Caco-2 (cell line): Measurements from ENCODE around the gene CDADC1. TPM values are rescaled to one million over a fixed set of nuclear protein-coding genes. Genes with fewer than 3 reads are reported as not detected.

Experiments used
- BruUV-seq: library from RNA; stranded (reverse); fragments of 400-500 nt; replicated peaks from 2 replicates; lab custom pipeline; 2021; lab: Mats Ljungman, UMichigan
- CTCF ChIA-PET: fragments of 300-600 bp; sonication (Branson Sonifier 250); formaldehyde crosslinking; loops from one replicate; lab custom pipeline; 2022; ENCODE audit warnings: antibody characterized with exemption; lab: Charles Lee
- POLR2A ChIA-PET: fragments of 300-600 bp; sonication (Branson Sonifier 250); formaldehyde crosslinking; loops from one replicate; lab custom pipeline; 2022; ENCODE audit warnings: antibody characterized with exemption; lab: Charles Lee
- DNase-seq, 2 experiments: peaks; one replicate each; pipeline versions ENCODE4 v3.0.0 to v3.0.0-alpha.2; 2020 to 2022
- H3K27me3 ChIP-seq: replicated peaks from 2 replicates; pipeline ENCODE4 v1.6.0; 2011; ENCODE audit warnings: low read length; ENCODE audit not compliant: control insufficient read depth, insufficient read depth
- H3K36me3 ChIP-seq: 2 replicates; pipeline ENCODE4 v1.5.1; 2011; ENCODE audit warnings: low read length; ENCODE audit not compliant: control insufficient read depth, insufficient read depth
- H3K4me1 ChIP-seq: fragments of 250-450 bp; sonication (Bioruptor Pico); 2 replicates; pipeline ENCODE4 v1.5.1; 2020; ENCODE audit warnings: mild to moderate bottlenecking
- H3K4me3 ChIP-seq: 2 replicates; pipeline ENCODE4 v1.5.1; 2011; ENCODE audit warnings: low read depth, mild to moderate bottlenecking, control low read depth, low read length
- H3K9me3 ChIP-seq: fragments of 250-450 bp; sonication (Bioruptor Pico); 2 replicates; pipeline ENCODE4 v1.5.1; 2020; ENCODE audit warnings: mild to moderate bottlenecking, moderate library complexity
- H3K27ac Mint-ChIP-seq: one replicate; pipeline ENCODE4 v1.8.0; 2022; ENCODE audit warnings: mixed read lengths; ENCODE audit not compliant: unreplicated experiment
- H3K27me3 Mint-ChIP-seq: one replicate; pipeline ENCODE4 v1.8.0; 2022; ENCODE audit warnings: mixed read lengths; ENCODE audit not compliant: insufficient read depth, unreplicated experiment
- H3K36me3 Mint-ChIP-seq: one replicate; pipeline ENCODE4 v1.8.0; 2022; ENCODE audit warnings: mild to moderate bottlenecking, mixed read lengths; ENCODE audit not compliant: insufficient read depth, unreplicated experiment
- H3K4me1 Mint-ChIP-seq: one replicate; pipeline ENCODE4 v1.8.0; 2022; ENCODE audit warnings: low read depth, mixed read lengths; ENCODE audit not compliant: unreplicated experiment
- H3K4me3 Mint-ChIP-seq: one replicate; pipeline ENCODE4 v1.8.0; 2022; ENCODE audit warnings: mild to moderate bottlenecking, moderate library complexity, mixed read lengths; ENCODE audit not compliant: unreplicated experiment
- H3K9me3 Mint-ChIP-seq: one replicate; pipeline ENCODE4 v1.8.0; 2022; ENCODE audit warnings: mixed read lengths; ENCODE audit not compliant: unreplicated experiment
- intact Hi-C: fragments of 100-400 bp; cut with micrococcal nuclease; formaldehyde crosslinking; loops from one replicate; pipeline ENCODE4 v1.10.0; 2022; ENCODE audit not compliant: unreplicated experiment
- total RNA-seq: library from RNA; stranded (reverse); gene quantifications from 2 replicates; pipeline ENCODE4 v1.2.3, GENCODE V29; 2022
- TF ChIP-seq, protein P1 (sequence below), 2 experiments: fragments of 200-600 bp in 1 of 2; IDR thresholded peaks; 1 replicate in 1 of 2; 2 replicates in 1 of 2; pipeline versions ENCODE4 v1.5.1 to v1.8.0; 2011 to 2022; ENCODE audit warnings: antibody characterized with exemption in 1 of 2, control low read depth in 1 of 2, inconsistent platforms in 1 of 2, low read depth in 1 of 2, low read length in 1 of 2, mild to moderate bottlenecking in 1 of 2, moderate library complexity in 1 of 2; ENCODE audit not compliant: insufficient read depth in 1 of 2, severe bottlenecking in 1 of 2, unreplicated experiment in 1 of 2

The CDADC1 gene
- total RNA-seq, 1 experiment from 2014 or later: 14.4 TPM

DNA sequence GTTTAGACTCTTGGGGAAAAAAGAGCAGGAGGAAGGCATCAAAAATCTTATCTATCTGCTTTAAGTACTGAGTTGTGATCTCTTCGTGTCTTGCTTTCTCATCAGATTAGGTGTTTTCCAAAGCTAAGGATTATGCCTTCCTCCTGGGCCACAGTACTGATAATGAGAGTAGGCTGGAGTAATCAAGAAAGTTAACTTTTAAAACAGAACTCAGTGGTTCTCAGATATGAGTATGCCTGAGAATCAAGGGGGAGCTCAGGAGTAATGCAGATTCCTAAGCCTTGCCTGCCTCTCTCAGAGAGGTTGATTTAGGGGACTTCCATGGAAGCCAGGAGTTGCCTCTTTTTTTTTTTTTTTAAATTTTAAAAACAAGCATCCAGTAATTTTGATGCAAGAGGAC lies 23.5 kb downstream of the CDADC1 start:
- H3K4me1 Mint-ChIP-seq: no peaks in the 10 kb centered on the region
- no peak overlapping the region for H3K27ac Mint-ChIP-seq
- Histone ChIP-seq H3K36me3 (no peaks in the 10 kb centered on the region), H3K27me3 (no peaks in the 10 kb centered on the region), H3K4me3 (no peak overlapping the region), H3K4me1 (no peaks in the 10 kb centered on the region), H3K9me3 (no peaks in the 10 kb centered on the region)
- ChIA-PET CTCF (no interaction called here), POLR2A (no interaction called here)
- no peak for DNase-seq
- no peaks in the 10 kb centered on the region for H3K9me3 Mint-ChIP-seq
- H3K4me3 Mint-ChIP-seq: no peak overlapping the region
- H3K27me3 Mint-ChIP-seq: no peaks in the 10 kb centered on the region
- TF ChIP-seq, protein P1, sequence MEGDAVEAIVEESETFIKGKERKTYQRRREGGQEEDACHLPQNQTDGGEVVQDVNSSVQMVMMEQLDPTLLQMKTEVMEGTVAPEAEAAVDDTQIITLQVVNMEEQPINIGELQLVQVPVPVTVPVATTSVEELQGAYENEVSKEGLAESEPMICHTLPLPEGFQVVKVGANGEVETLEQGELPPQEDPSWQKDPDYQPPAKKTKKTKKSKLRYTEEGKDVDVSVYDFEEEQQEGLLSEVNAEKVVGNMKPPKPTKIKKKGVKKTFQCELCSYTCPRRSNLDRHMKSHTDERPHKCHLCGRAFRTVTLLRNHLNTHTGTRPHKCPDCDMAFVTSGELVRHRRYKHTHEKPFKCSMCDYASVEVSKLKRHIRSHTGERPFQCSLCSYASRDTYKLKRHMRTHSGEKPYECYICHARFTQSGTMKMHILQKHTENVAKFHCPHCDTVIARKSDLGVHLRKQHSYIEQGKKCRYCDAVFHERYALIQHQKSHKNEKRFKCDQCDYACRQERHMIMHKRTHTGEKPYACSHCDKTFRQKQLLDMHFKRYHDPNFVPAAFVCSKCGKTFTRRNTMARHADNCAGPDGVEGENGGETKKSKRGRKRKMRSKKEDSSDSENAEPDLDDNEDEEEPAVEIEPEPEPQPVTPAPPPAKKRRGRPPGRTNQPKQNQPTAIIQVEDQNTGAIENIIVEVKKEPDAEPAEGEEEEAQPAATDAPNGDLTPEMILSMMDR (IDR thresholded peaks at IDR 0.05; ENCODE audit: insufficient read depth in 1 of 2, low read depth in 1 of 2, low read length in 1 of 2, severe bottlenecking in 1 of 2, unreplicated experiment in 1 of 2): no peak
- BruUV-seq: no TSS peak
- intact Hi-C loops: no loop called here
- H3K36me3 Mint-ChIP-seq: no peaks in the 10 kb centered on the region

DNA sequence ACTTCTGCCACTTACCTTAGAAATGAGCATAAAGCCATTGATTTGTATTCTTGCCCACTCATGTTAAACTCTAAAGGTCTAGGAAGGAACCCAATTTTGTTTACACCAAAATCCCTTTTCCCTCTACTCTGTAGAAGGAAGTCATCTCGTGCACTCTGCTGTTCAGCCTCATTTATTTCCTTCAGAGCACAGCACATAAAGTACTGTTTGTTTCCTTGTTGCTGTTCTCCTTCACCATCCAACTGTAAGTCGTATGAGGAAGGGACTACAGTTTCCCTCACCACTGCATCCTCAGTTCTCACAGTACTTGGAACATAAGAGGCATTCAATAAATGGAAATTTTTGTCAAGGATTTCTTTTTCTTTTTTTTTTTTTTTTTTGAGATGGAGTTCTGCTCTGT lies 24.6 kb downstream of the CDADC1 start:
- intact Hi-C loops: no loop called here
- no peaks in the 10 kb centered on the region for H3K27me3 Mint-ChIP-seq
- Histone ChIP-seq H3K27me3 (no peaks in the 10 kb centered on the region), H3K4me3 (no peak overlapping the region), H3K9me3 (no peaks in the 10 kb centered on the region), H3K36me3 (no peaks in the 10 kb centered on the region), H3K4me1 (no peaks in the 10 kb centered on the region)
- H3K9me3 Mint-ChIP-seq: no peaks in the 10 kb centered on the region
- no TSS peak for BruUV-seq
- TF ChIP-seq, protein P1 (IDR thresholded peaks at IDR 0.05; ENCODE audit: insufficient read depth in 1 of 2, low read depth in 1 of 2, low read length in 1 of 2, severe bottlenecking in 1 of 2, unreplicated experiment in 1 of 2): no peak
- H3K4me3 Mint-ChIP-seq: no peak overlapping the region
- no peaks in the 10 kb centered on the region for H3K36me3 Mint-ChIP-seq
- ChIA-PET CTCF (no interaction called here), POLR2A (no interaction called here)
- no peak overlapping the region for H3K27ac Mint-ChIP-seq
- no peak for DNase-seq
- no peaks in the 10 kb centered on the region for H3K4me1 Mint-ChIP-seq

DNA sequence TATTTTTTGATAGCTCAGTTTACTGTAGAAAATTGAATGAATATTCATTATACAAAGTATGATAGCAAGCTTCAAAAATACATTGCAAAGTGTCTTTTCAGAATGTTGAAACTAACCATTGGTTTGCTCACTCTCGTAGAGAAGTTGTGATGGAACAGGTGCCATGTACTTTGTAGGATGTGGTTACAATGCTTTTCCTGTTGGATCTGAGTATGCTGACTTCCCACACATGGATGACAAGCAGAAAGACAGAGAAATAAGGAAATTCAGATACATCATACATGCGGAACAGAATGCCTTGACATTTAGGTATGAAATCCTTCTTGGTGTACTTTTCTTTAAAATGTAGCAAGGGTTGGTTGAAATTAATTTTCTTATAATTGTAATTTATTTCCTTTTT lies 30.5 kb downstream of the CDADC1 start:
- CTCF ChIA-PET: no interaction called here
- Histone ChIP-seq H3K27me3 (no peaks in the 10 kb centered on the region), H3K36me3 (no peaks in the 10 kb centered on the region), H3K4me3 (no peak overlapping the region), H3K9me3 (no peaks in the 10 kb centered on the region), H3K4me1 (0 out of 2 replicates have a peak, but pooled peaks cover 3% of the 10 kb centered on the region)
- no peaks in the 10 kb centered on the region for H3K9me3 Mint-ChIP-seq
- POLR2A ChIA-PET: no interaction called here
- intact Hi-C loops: no loop called here
- BruUV-seq: no TSS peak
- H3K4me3 Mint-ChIP-seq: no peak overlapping the region
- no peaks in the 10 kb centered on the region for H3K27me3 Mint-ChIP-seq
- H3K27ac Mint-ChIP-seq: no peak overlapping the region
- no peaks in the 10 kb centered on the region for H3K36me3 Mint-ChIP-seq
- no peaks in the 10 kb centered on the region for H3K4me1 Mint-ChIP-seq
- TF ChIP-seq, protein P1 (IDR thresholded peaks at IDR 0.05; ENCODE audit: insufficient read depth in 1 of 2, low read depth in 1 of 2, low read length in 1 of 2, severe bottlenecking in 1 of 2, unreplicated experiment in 1 of 2): no peak
- no peak for DNase-seq
